Astrocyte (in vitro differentiated cells and primary cell): ENCODE data around the gene NPLOC4. TPM values are rescaled to one million over a fixed set of nuclear protein-coding genes. Genes with fewer than 3 reads are reported as not detected.

Experiments used
- DNase-seq: peaks from one replicate; pipeline ENCODE4 v3.0.0-alpha.2; 2010; ENCODE audit warnings: low read depth
- FAIRE-seq: peaks from 2 replicates; lab custom pipeline; 2011; peaks lifted over from hg19 to GRCh38; lab: Jason Lieb, UNC
- H2AFZ ChIP-seq: 2 replicates; pipeline ENCODE4 v1.6.0; 2012; ENCODE audit warnings: low read depth, low read length, inconsistent platforms
- H3K27ac ChIP-seq: 2 replicates; pipeline ENCODE4 v1.5.1; 2011; ENCODE audit warnings: low read depth, low read length, inconsistent platforms
- H3K27me3 ChIP-seq: 2 replicates; pipeline ENCODE4 v1.6.0; 2011; ENCODE audit warnings: low read length, inconsistent platforms; ENCODE audit not compliant: insufficient read depth
- H3K36me3 ChIP-seq: 2 replicates; pipeline ENCODE4 v1.5.1; 2011; ENCODE audit warnings: low read length, inconsistent platforms; ENCODE audit not compliant: insufficient read depth
- H3K4me1 ChIP-seq: 2 replicates; pipeline ENCODE4 v1.5.1; 2011; ENCODE audit warnings: low read length, inconsistent platforms; ENCODE audit not compliant: insufficient read depth
- H3K4me2 ChIP-seq: 2 replicates; pipeline ENCODE4 v1.6.0; 2012; ENCODE audit warnings: low read length, inconsistent platforms
- H3K4me3 ChIP-seq: 2 replicates; pipeline ENCODE4 v1.5.1; 2011; ENCODE audit warnings: low read depth, mild to moderate bottlenecking, low read length, inconsistent platforms; ENCODE audit not compliant: insufficient read depth
- H3K79me2 ChIP-seq: 2 replicates; pipeline ENCODE4 v1.6.0; 2012; ENCODE audit warnings: mild to moderate bottlenecking, low read length, inconsistent platforms; ENCODE audit not compliant: insufficient read depth
- H3K9ac ChIP-seq: 2 replicates; pipeline ENCODE4 v1.6.0; 2012; ENCODE audit warnings: mild to moderate bottlenecking, low read length, inconsistent platforms
- H3K9me3 ChIP-seq: 2 replicates; pipeline ENCODE4 v1.5.1; 2012; ENCODE audit warnings: low read depth, mild to moderate bottlenecking, low read length, inconsistent platforms; ENCODE audit not compliant: insufficient read depth
- H4K20me1 ChIP-seq: 2 replicates; pipeline ENCODE4 v1.6.0; 2012; ENCODE audit warnings: low read length, inconsistent platforms; ENCODE audit not compliant: insufficient read depth
- H3K27ac Mint-ChIP-seq: one replicate; pipeline ENCODE4 v1.8.0; 2021; ENCODE audit warnings: mild to moderate bottlenecking, mixed read lengths; ENCODE audit not compliant: unreplicated experiment
- H3K27me3 Mint-ChIP-seq: one replicate; pipeline ENCODE4 v1.8.0; 2021; ENCODE audit warnings: low read depth, mixed read lengths; ENCODE audit not compliant: unreplicated experiment
- H3K36me3 Mint-ChIP-seq: one replicate; pipeline ENCODE4 v1.8.0; 2021; ENCODE audit warnings: low read depth, mixed read lengths; ENCODE audit not compliant: unreplicated experiment
- H3K4me1 Mint-ChIP-seq: one replicate; pipeline ENCODE4 v1.8.0; 2021; ENCODE audit warnings: low read depth, mixed read lengths; ENCODE audit not compliant: unreplicated experiment
- H3K4me3 Mint-ChIP-seq: one replicate; pipeline ENCODE4 v1.8.0; 2021; ENCODE audit warnings: mild to moderate bottlenecking, moderate library complexity, mixed read lengths; ENCODE audit not compliant: unreplicated experiment
- H3K9me3 Mint-ChIP-seq: one replicate; pipeline ENCODE4 v1.8.0; 2021; ENCODE audit warnings: mild to moderate bottlenecking, mixed read lengths; ENCODE audit not compliant: unreplicated experiment
- CTCF ChIP-seq: IDR thresholded peaks from 2 replicates; pipeline ENCODE4 v1.5.1; 2011; ENCODE audit warnings: low read depth, mild to moderate bottlenecking, inconsistent platforms, low read length, moderate library complexity; ENCODE audit not compliant: insufficient read depth
- EZH2 ChIP-seq: IDR thresholded peaks from 2 replicates; pipeline ENCODE4 v1.6.1; 2012; ENCODE audit warnings: mild to moderate bottlenecking, low read length, inconsistent platforms; ENCODE audit not compliant: insufficient read depth
- total RNA-seq: library from RNA; stranded (reverse); gene quantifications from 2 replicates; pipeline ENCODE4 v1.2.1, GENCODE V29; 2021

The NPLOC4 gene
- total RNA-seq, 1 donor from 2014 or later = 125 TPM

- Histone ChIP-seq H3K4me3 (no peak overlapping the region), H2AFZ (no peak overlapping the region), H3K27me3 (no peaks in the 10 kb centered on the region), H3K79me2 (peaks cover 30% of the 10 kb centered on the region), H3K9ac (no peak overlapping the region), H3K4me1 (peaks cover 58% of the 10 kb centered on the region), H3K4me2 (no peak overlapping the region), H3K9me3 (no peaks in the 10 kb centered on the region), H3K36me3 (peaks cover 20% of the 10 kb centered on the region), H4K20me1 (peaks cover 26% of the 10 kb centered on the region), H3K27ac (no peak overlapping the region)
- H3K27me3 Mint-ChIP-seq = no peaks in the 10 kb centered on the region
- no peaks in the 10 kb centered on the region for H3K9me3 Mint-ChIP-seq
- DNase-seq = no peak
- no peak overlapping the region for H3K27ac Mint-ChIP-seq
- peaks cover 20% of the 10 kb centered on the region for H3K36me3 Mint-ChIP-seq
- FAIRE-seq = no peak
- peak overlapping the region; percentile 29 for H3K4me3 Mint-ChIP-seq
- TF ChIP-seq CTCF (no peak), EZH2 (no peak)
- H3K4me1 Mint-ChIP-seq = peaks cover 48% of the 10 kb centered on the region
Observed at GRCh38 chr17:81557276-81558114, 79.4 kb downstream of the NPLOC4 start.

- Mint-ChIP-seq H3K27ac (no peak overlapping the region), H3K27me3 (no peaks in the 10 kb centered on the region), H3K4me3 (peak overlapping the region; percentile 29), H3K36me3 (peaks cover 18% of the 10 kb centered on the region), H3K9me3 (no peaks in the 10 kb centered on the region), H3K4me1 (peaks cover 45% of the 10 kb centered on the region)
- no peak overlapping the region for H3K27ac ChIP-seq
- H3K36me3 ChIP-seq = peaks cover 20% of the 10 kb centered on the region
- H3K9ac ChIP-seq = peak overlapping the region; percentile 3
- FAIRE-seq = no peak
- no peaks in the 10 kb centered on the region for H3K9me3 ChIP-seq
- no peak for DNase-seq
- peaks cover 26% of the 10 kb centered on the region for H4K20me1 ChIP-seq
- H3K27me3 ChIP-seq = no peaks in the 10 kb centered on the region
- no peak overlapping the region for H3K4me3 ChIP-seq
- H3K79me2 ChIP-seq = peaks cover 33% of the 10 kb centered on the region
- no peak overlapping the region for H2AFZ ChIP-seq
- H3K4me1 ChIP-seq = peaks cover 54% of the 10 kb centered on the region
- no peak for TF ChIP-seq CTCF
- no peak for TF ChIP-seq EZH2
- H3K4me2 ChIP-seq = no peak overlapping the region
Observed at GRCh38 chr17:81556863-81557262, 80.0 kb downstream of the NPLOC4 start.
